Activated CD4-positive, alpha-beta T cell treated with anti-CD3 and anti-CD28 coated beads for 24 hours (primary cell): Measurements from ENCODE around the gene LRRC26.

ENCODE experiments used
- DNase-seq, 2 donors: peaks; one replicate each; pipeline ENCODE4 v3.0.0-alpha.2; 2020; ENCODE audit warnings: low read depth in 2 of 2

LRRC26 gene

DNA sequence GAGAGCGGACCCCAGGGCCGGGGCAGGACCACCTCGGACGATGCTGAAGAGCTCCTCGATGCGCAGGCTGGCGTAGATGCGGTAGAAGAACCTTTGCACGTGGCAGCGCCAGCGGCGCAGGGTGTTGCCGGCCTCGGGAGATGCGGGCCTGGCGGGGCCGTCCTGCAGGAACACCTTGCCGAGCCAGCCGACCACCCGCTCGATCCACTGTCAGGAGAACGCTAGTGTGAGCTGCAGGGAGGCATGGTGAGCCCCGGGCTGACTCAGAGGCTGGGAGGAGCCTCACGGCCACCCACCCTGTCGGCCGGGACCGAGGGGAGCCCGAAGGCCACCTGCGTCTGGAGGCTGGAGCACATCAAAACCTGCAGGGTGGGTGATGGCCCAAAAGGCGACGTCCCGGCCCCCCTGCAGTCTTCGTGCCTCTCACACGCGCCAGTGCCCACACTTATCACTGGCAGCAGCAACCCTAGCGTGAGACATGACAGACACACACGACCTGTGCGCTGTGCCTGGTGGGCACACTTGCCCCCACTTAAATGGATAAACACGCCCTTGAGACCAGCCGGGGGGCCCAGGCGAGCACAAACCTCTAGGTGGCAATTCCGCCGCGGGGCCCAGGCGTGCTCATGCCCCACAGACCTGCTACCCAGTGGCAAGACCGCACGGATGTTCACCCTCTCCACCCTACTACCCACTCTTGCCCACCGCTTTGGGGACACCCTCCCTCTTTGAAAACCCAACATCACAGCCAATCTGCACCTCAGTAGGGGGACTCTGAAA is 15.2 kb upstream of the LRRC26 start:
- DNase-seq: no peak

DNA sequence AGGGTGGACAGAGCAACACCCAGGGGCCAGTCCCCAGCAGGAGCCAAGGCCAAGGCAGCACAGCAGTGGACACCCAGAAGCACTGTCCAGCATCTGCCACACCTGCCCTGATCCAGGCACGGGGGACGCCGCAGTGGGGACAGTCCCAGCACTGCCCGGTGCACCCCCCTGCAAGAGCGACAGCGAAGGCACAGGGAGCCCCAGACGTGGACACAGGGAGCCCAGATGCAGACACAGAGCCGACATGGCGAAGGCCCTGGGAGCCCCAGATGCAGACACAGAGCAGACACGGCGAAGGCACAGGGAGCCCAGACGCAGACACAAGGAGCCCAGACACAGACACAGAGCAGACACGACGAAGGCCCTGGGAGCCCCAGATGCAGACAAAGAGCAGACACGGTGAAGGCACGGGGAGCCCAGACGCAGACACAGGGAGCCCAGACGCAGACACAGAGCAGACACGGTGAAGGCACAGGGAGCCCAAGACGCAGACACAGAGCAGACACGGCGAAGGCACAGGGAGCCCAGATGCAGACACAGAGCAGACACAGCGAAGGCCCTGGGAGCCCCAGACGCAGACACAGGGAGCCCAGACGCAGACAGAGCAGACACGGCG is 14.2 kb upstream of the LRRC26 start:
- DNase-seq: no peak

DNA sequence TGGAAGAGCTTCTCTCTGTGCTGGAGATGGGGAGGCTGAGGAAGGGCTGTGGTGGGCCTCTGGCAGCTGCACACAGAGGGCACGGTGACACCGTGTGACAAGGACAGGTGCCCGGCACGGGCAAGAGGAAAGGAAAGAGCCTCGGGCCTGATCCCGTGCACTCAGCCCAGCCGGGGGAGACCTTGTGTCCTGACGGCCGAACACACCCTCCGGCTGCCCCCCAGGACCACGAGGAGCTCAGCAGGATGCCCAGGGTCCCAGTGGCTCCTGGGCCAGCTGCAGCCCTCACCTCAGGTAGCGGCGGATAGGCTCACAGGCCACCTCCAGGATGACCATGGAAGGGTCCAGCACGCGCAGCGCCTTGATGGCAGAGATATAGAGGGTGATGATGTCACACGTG is 13.0 kb upstream of the LRRC26 start:
- DNase-seq: no peak

DNA sequence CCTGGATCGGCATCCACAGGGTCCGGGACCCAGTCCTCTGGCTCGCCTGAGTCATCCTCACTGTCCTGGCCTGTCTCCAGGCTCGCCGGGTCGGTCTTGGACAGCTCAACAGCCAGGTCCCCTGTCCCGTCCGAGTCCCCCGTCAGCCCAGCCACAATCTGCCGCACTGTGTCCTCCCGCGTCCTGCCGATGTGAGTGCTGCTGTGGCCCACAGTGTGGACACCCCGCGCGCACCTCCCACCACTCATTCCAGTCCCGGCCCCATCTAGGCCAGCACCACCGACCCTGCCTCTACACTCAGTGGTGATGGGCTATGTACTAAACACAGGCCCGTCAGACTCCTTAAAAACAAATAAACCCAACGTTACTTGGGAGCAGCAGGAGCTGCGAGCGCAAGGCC is 11.8 kb upstream of the LRRC26 start:
- DNase-seq: no peak

DNA sequence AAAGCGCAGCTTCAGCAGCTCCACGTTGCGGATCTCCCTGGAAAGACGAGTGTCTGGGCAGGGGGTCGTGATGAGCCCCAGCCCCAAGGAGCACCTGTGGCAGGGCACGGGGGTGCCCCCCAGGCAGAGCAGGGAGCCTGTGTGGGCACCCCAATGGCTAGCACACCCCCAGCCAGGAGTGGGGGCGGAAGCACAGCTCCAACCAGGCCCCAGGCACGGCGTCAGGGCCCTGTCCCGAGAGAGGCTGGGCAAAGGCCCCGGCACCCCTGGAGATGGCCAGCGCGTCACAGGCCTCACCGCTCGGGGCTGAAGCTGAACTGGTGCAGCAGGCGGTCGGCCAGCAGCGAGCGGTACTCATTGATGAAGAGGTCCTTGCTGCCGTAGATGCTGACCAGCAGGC is 10.6 kb upstream of the LRRC26 start:
- DNase-seq: no peak

DNA sequence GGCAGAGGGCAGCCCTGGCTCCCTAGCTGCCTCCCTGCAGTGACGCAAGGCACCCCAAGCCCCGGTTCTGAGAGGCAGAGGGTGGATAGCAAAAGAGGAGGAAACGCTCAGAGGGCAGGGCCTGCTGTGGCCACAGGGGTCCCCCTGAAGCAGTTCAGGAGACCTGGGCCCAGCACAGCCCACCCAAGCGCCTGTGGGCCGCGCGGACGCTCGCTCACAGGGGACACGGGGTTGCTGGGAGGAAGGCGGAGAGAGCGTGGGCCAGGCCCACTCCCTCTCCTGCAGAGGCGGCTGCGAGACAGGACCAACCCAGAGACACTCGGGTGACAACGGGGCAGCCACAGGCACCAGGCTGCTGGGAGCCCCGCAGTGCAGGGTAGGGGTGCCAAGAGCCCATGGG is 9.9 kb upstream of the LRRC26 start:
- no peak for DNase-seq

DNA sequence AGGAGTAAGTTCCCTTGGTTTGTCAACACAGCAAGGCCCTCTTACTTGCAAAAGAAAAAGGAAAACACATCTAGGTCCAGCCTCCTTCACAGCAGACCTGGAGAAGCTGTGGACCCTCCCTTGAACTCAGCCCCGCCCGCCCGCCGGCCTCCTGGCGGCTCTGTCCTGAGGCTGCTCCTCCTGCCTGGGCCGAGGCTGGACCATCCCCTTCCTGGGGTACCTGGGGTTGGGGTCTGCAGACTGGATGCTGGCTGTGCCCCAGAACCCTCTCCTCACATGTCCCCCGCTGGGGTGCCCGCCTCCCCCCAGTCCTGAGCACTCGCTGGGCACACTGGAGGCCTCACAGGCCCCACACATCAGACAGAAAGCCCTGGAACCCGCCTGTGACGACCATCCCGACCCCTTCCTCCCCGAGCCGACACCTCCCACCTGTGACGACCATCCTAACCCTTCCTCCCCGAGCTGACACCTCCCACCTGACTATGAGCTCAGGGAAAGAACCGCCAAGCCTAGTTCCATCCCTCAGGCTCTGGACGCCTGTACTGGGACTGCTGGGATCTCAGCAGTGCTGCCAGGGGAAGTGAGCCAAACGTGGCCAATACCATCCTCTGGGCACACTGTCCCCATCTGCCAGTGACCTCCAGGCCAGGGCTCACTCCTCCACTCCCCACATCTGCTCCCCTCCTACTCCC is 9.2 kb upstream of the LRRC26 start:
- DNase-seq: no peak

DNA sequence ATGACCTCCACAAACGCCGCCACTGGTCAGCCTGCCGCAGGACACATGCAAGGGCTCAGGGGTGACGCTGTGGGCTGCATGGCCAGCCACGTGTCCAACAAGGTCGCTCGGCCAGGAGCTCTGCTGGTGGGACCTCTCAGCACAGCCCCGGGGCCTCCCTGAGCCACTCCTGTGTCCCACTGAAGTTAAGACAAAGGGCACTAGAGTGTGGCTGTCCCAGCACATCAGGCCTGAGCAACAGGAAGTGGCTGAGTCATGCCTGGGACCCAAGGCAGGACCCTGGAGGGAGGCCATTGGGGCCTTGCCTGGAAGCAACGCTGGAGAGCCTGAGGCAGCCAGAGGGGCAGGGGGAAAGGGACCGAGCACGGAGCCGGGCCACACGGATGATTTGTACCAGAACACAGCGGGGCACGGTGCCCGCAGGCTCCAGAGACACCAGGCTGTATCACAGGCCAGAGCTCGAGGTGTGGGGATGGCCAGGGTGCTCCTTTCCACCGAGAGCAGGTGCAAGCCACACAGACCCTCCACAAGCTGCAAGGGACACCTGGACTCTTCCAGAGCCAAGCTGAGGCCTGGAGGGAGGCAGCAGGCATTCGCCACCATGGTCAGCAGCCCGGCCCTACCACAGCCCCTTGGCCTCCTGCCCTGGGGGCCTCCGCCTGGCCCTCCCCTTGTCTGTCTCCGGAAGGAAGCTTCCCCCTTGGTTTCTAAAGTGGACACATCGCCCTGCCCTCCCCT is 8.5 kb upstream of the LRRC26 start:
- DNase-seq: no peak

DNA sequence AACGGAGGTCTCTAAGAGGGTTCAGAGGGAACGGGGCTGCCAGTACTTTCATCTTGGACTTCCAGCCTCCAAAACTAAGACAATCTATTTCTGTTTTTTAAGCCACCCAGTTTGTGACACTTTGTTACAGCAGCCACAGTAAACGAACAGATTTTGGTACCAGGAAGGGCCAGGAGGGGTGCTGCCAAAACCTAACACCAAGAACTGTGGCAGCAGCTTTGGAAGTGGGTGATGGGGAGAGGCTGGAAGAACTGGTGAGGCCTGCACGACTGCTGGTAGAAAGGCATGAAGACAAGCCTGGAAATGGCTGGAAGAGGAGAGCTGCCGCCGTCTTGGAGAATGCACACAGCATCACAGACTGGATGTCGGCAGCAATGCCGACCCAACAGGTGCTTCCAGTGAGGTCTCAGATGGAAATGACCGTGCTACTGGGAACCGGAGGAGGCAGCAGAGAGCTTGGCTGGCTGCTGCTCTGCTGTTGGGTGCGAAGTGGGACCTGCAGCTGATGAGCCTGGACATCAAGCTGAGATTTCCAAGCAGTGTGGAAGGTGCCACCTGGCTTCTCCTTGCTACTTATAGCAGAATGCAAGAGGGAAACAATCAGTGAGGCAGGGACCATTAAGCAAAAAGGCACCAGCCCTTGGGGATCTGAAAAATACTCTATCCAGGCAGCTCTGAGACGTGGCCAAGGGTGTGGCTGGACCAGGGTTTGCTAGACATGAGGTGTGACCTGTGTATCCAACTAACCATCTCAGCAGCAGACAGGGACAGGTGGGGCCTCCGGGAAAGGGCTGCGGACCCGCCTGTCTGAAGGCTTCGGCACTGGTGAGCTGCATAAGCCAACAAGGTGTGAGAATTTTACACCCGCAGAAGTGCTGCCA is 6.7 kb upstream of the LRRC26 start:
- no peak for DNase-seq

DNA sequence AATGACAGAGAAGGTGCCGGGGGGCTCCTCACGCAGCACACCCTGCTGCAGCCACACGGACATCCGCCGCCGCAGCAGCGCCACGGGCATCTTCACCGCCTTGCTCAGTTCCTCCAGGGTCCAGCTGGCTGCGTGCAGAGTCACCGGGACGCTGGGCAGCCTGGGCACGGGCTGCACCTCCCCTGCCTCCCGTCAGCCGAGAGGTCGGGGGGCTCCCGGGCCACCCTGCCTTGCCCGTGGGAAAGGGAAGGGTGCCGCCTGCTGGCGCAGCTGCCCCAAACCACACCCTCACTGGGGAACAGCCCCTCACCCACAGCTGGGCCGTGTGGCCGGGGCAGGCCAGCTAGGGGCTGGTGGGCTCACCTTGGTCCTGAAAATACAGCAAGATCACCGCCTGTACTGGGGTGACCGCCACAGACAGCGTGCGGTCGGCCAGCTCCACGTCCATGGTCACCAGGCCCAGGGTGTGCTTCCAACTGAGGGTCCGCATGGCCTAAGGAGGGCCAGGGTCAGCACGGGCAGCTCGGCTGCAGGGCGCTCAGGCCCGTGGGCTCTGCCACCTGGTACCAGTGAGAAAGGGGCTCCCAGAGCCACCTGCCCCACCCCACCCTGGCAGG is 5.6 kb upstream of the LRRC26 start:
- DNase-seq: no peak

DNA sequence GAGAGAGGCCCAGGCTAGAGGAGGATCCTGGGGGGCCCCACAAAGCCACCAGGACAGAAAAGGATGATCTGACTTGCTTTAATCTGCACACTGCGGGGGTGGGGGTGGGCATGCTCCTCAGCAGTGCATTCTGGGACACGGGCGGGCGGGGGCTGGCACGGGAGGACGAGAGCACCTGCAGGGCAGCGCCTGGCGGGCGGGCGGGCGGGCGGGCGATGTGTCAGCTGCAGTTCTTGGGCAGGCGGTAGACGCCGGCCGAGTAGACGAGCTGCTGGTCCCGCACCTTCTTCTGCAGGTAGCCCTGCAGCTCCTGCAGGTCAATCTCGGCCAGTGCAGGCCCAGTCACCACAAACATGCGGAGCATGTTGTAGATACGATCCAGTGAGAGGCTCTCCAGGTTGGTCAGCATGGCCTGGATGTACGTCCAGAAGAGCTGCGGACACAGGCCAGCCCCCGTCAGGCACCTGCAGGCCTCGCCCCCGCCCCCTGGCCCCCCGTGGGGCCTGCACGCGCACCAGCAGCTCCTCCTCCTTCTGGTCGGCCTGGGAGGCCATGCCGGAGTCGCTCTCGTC is 5.0 kb upstream of the LRRC26 start:
- no peak for DNase-seq

DNA sequence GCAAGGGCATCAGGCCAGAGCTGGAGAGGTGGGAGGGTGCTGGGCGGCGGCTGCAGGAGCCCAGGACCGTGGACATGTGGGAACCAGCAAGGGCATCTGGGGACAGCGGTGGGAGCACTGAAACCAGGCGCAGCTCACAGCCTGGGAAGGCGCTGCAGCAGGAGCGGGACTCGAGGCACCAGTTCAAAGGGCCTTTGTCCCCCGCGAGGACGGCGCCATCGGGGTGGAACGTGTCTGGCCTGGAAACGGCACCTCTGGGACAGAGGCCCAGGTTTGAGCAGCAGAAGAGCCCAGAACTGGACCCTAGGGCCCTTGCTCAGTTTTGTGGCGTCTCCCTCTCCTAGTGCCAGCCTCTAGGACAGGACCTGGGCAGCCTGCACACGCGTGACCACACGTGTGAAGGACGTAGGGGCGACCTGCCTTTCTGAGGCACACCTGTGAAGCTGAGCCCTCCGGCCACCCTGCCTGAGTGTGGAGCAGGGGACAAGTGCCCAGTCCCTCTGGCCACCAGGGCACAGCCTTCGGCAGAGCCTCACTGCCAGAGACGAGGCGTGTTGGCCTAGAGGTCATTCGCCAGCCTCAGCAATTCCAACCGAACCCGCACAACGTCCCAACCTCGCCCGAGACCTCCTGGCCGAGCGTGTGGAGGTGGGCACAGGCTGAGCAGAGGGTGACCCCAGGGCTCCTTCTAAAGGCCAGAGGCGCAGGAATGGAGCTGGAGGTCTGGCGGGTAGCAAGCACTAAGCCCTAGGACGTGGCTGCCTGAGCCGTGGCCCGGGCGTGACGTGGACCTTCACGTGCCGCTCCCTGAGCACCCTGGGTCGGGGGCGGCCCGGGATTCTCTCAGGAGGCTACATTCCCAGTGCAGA is 4.2 kb upstream of the LRRC26 start:
- no peak for DNase-seq

DNA sequence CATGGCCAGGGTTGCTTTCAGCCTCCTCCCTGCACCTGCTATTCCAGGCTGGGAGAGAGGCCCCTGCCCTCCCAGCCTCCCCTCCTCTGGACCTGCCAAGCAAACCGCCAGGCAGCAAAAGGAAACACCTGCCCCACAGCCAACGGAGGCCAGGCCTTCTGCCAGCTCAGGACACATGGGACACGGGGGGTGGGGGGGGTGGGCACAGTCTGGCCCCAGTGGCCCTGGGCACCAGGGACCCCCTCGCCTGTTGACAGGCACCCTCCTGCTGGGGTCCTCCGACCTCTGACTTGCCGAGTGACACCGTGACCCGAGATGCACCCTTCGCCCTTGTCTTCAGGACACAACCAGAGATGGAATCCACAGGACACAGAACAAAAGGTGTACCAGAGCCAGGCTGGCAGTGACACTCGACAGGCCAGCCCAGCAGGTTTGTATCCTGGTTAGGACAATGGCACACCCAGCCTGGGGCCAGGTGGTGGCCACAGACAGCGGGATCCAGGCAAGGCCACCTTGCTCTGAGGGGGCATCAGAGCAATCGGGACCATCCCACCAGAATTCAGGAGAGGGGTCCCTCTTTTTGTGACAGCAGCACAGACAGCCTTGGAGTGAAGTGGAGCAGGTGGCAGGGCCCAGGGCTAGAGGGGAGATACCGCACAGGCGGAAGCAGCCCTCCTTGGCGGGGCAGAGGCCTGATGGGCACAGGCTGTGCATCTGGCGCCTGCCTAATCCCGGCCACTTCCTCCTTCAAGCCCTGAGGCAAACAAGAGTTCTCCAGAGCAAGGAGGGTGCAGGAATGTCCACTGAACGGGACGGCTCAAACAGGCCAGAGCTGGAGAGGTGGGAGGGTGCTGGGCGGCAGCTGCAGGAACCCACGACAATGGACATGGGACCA is 3.3 kb upstream of the LRRC26 start:
- DNase-seq: no peak

DNA sequence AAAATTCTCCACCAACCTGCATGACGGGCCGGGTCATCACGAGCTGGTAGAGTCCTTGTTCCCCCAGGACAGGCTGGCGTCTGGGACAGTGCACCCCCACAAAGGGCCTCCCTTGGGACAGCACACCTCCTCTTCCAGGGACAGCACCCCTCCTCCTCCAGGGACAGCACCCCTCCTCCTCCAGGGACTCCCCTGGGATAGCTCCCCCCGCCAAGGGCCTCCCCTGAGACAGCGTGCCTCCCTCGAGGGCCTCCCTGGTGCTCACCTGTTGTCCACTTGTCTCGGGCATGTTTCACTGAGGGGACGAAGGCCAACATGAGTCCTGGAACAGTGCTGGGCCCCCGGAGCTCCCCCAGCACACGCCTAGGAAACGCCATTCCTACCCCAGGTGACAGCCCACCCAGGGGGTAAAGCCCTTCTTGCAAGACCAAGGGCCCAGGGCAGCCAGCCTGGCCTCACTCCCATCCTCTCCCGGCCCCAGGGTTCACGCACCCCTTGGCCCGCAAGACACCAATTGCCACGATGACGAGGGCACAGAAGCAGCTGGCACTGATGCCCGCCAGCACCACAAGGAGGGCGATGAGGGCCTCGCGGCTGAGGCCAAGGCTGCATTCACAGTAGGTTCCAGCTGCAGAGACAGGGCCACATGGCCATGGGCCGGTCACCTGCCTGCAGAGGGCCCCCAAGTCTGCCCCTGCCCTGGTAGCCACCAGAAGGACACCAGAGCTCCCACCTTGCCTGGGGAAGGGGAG is 1.5 kb upstream of the LRRC26 start:
- DNase-seq: no peak

DNA sequence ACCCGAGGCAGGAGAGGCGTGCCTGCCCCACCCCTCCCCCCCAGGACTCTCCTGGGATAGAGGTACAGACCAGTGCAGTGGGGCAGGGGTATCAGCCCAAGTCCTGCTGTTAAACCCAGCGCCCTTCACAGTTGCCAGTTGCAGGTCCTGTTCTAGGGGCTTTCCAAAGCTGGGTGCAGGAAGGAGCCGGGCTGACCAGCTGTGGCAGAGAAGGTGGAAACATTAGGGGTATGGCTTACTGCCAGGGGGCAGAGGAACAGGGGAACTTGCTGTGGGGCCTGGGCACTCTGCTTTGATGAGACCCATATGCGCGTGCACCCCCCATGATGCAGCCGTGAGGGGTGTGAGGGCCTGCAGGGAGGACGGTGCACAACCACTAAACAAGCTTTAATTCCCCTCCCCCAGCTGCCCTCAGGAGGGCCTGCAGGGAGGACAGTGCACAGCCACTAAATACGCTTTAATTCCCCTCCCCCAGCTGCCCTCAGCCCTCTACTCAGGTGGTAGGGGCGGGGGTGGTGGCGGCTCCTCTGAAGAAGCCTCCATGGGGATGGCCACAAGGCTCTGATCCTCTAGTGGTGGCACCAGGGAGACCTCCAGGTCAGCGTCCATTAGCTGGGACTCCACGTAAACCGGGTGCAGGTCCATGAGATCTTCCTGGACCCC is 766 bp upstream of the LRRC26 start:
- no peak for DNase-seq

DNA sequence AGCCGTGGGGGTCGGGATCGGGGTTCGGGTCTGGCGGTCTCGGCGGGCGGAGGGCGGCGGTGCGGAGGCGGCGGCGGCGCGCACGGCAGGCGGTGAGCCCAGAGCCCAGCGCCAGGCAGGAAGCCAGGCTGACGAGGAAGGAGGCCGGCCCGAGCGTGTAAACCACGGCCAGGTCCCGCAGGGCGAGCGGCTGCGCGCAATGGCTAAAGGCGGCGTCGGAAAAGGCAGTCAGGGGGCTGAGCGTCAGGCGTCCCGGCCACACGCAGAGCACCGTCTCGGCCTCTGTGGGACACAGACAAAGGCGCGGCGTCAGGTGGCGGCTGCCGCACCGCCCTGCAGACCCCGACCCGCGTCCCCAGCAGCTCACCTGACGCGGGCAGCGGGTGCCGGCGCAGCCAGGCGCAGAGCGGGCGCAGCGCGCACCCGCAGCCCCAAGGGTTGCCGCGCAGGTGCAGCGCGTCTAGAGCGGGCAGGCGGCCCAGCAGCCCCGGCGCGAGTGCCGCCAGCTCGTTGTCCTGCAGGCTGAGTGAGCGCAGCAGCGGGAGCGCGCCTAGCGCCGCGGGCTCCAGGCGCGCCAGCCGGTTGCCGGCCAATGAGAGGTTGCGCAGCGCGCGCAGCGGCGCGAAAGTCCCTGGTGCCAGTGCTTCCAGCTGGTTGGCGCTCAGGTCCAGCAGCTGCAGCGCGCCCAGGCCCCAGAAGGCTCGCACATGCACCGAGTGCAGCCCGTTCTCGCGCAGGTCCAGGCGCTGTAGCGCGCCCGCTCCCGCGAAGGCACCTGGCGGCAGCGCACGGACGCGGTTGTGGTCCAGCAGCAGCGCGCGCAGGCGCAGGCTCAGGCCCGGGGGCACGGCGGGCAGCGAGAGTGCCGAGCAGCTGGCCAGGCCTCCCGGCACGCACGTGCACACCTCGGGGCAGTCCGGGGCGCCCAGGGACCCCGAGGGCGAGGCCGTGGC is 671 bp downstream of the LRRC26 start:
- DNase-seq: no peak
